Stomach (tissue), 9 donors: Measurements from ENCODE around the gene RBMS3. TPM values are rescaled to one million over a fixed set of nuclear protein-coding genes. Genes with fewer than 3 reads are reported as not detected.

Experiments used
- DNase-seq, 2 donors: peaks; one replicate each; pipeline versions ENCODE4 v3.0.0 to v3.0.0-alpha.2; 2013 to 2019
- H3K27ac ChIP-seq, 5 donors: fragments of 200-600 bp in 4 of 5; sonication (generic) in 4 of 5; one replicate each; pipeline ENCODE4 v1.5.1; 2013 to 2019; ENCODE audit warnings: mild to moderate bottlenecking in 1 of 5, moderate library complexity in 1 of 5
- H3K27me3 ChIP-seq, 3 donors: fragments of 200-600 bp; sonication (generic); one replicate each; pipeline ENCODE4 v1.5.1; 2017 to 2019; ENCODE audit warnings: mixed run types in 1 of 3
- H3K36me3 ChIP-seq, 4 donors: fragments of 200-600 bp; sonication (generic); 1 replicate in 3 of 4; 2 replicates in 1 of 4; pipeline ENCODE4 v1.5.1; 2016 to 2019
- H3K4me1 ChIP-seq, 4 donors: fragments of 200-600 bp; sonication (generic); one replicate each; pipeline ENCODE4 v1.5.1; 2016 to 2019
- H3K4me3 ChIP-seq, 4 donors: fragments of 200-600 bp; sonication (generic) in 3 of 4; one replicate each; pipeline ENCODE4 v1.5.1; 2016 to 2019; ENCODE audit warnings: mild to moderate bottlenecking in 1 of 4
- H3K9me3 ChIP-seq, 4 donors: fragments of 200-600 bp; sonication (generic); one replicate each; pipeline ENCODE4 v1.5.1; 2016 to 2019
- EP300 ChIP-seq: sonication (generic); formaldehyde crosslinking; IDR thresholded peaks from one replicate; pipeline ENCODE4 v1.6.1; 2017; ENCODE audit warnings: antibody characterized with exemption
- POLR2A ChIP-seq, 4 donors: fragments of 450-650 bp; IDR thresholded peaks; one replicate each; pipeline ENCODE4 v1.6.1; 2016; ENCODE audit warnings: antibody characterized with exemption in 4 of 4, control low read depth in 2 of 4, mild to moderate bottlenecking in 1 of 4, moderate library complexity in 1 of 4
- POLR2AphosphoS5 ChIP-seq, 3 donors: sonication (generic); formaldehyde crosslinking; IDR thresholded peaks; one replicate each; pipeline ENCODE4 v1.6.1; 2016; ENCODE audit warnings: antibody characterized with exemption in 3 of 3
- WGBS, 5 donors: extraction: QIAGEN DNeasy Blood & Tissue Kit in 3 of 5; methylation state at CpG; one replicate each; pipeline versions ENCODE4 v1.1.5 to v1.1.7; 2013 to 2018; 5-methylcytosine and 5-hydroxymethylcytosine counted together
- intact Hi-C: fragments of 100-400 bp; cut with DNase I; formaldehyde crosslinking; loops from one replicate; pipeline ENCODE4 v1.15.1; 2023; ENCODE audit warnings: low total_unique reads
- polyA plus RNA-seq, 3 donors: library from polyadenylated mRNA; stranded (reverse); fragments of 200-250 nt; gene quantifications; one replicate each; pipeline ENCODE4 v1.2.3, GENCODE V29; 2013
- total RNA-seq, 5 donors: library from RNA; depleted of rRNA; stranded (reverse); fragments of >200 nt; gene quantifications; one replicate each; pipeline versions ENCODE4 v1.1.0 to v1.2.3, GENCODE V29; 2014 to 2016
- TF ChIP-seq, protein P1 (sequence below), 7 experiments: fragments of 450-650 bp in 4 of 7; fragments of 200-600 bp in 3 of 7; sonication (generic) in 3 of 7; IDR thresholded peaks; one replicate each; pipeline ENCODE4 v1.5.1; 2016 to 2019; ENCODE audit warnings: antibody characterized with exemption in 7 of 7, control low read depth in 2 of 7, mild to moderate bottlenecking in 1 of 7
- donor health status: healthy with polysubstance abuse.
- donor health status: Bipolar disorder and iron deficiency.
- donor health status: healthy.

RBMS3 gene
- total and polyA plus RNA-seq, 8 donors = 2.0 to 103 (median 16.0) TPM

DNA sequence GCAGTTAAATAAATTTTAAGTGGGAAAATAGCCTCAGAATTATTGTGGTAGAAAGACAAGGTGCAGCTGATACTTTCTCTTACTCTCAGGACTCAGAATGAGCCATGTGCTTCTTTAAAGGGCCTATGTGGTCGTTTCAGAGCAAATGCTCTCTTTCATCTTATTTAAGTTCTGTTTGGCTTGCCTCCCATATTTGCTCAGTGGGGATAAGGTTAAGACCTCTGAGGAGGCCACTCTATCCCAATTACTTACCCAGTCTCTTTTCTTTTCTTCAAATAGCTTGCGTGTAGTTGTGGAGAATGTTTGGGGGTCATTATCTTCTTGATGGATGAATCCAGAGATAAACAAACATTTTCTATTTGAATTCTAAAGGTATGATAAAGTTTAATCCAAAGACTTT, 221.9 kb downstream of the RBMS3 start:
- Histone ChIP-seq H3K27ac (peak overlapping the region in 4 of 5 donors; percentile 53 to 71 (median 58)), H3K9me3 (no peaks in the 10 kb centered on the region), H3K27me3 (no peaks in the 10 kb centered on the region), H3K36me3 (no peaks in the 10 kb centered on the region), H3K4me1 (peaks cover 0 to 12% (median 5%) of the 10 kb centered on the region in 4 donors), H3K4me3 (no peak overlapping the region)
- TF ChIP-seq, protein P1, sequence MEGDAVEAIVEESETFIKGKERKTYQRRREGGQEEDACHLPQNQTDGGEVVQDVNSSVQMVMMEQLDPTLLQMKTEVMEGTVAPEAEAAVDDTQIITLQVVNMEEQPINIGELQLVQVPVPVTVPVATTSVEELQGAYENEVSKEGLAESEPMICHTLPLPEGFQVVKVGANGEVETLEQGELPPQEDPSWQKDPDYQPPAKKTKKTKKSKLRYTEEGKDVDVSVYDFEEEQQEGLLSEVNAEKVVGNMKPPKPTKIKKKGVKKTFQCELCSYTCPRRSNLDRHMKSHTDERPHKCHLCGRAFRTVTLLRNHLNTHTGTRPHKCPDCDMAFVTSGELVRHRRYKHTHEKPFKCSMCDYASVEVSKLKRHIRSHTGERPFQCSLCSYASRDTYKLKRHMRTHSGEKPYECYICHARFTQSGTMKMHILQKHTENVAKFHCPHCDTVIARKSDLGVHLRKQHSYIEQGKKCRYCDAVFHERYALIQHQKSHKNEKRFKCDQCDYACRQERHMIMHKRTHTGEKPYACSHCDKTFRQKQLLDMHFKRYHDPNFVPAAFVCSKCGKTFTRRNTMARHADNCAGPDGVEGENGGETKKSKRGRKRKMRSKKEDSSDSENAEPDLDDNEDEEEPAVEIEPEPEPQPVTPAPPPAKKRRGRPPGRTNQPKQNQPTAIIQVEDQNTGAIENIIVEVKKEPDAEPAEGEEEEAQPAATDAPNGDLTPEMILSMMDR (IDR thresholded peaks at IDR 0.05) = no peak
- TF ChIP-seq POLR2AphosphoS5 (IDR thresholded peaks at IDR 0.05) (no peak), EP300 (no peak), POLR2A (IDR thresholded peaks at IDR 0.05) (no peak)
- 52 to 64% (median 58%) methylated on average over 2 of the region's 2 CpGs for WGBS, 5 donors
- no peak for DNase-seq
- intact Hi-C loops = no loop called here

DNA sequence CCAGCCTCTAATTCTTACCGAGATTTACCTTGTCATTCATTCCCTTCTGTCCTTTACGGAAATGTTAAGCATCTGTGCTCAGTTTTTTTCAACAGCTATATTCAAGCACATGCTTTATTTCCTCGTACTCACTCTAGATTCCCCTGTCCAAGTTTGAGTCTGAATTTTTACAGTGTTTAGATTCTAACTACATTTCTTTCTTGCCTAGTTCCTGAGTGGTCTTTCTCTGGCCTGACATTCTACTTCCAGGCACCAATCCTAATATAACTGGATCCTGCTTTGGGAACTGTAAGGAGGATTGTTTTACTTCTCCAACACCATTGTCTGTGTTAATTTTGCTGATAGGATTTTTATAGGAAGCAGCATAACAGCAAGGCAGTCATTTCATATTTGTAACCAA, 222.4 kb downstream of the RBMS3 start:
- intact Hi-C loops = no loop called here
- Histone ChIP-seq H3K27me3 (no peaks in the 10 kb centered on the region), H3K27ac (peak overlapping the region in 4 of 5 donors; percentile 53 to 71 (median 58)), H3K9me3 (no peaks in the 10 kb centered on the region), H3K36me3 (no peaks in the 10 kb centered on the region), H3K4me3 (no peak overlapping the region), H3K4me1 (peaks cover 0 to 12% (median 5%) of the 10 kb centered on the region in 4 donors)
- TF ChIP-seq, protein P1 (IDR thresholded peaks at IDR 0.05) = no peak
- TF ChIP-seq POLR2AphosphoS5 (IDR thresholded peaks at IDR 0.05) = no peak
- TF ChIP-seq EP300 = no peak
- no peak for TF ChIP-seq POLR2A (IDR thresholded peaks at IDR 0.05)
- no peak for DNase-seq
- WGBS, 5 donors = 65 to 75% (median 69%) methylated on average over 3 of the region's 3 CpGs

DNA sequence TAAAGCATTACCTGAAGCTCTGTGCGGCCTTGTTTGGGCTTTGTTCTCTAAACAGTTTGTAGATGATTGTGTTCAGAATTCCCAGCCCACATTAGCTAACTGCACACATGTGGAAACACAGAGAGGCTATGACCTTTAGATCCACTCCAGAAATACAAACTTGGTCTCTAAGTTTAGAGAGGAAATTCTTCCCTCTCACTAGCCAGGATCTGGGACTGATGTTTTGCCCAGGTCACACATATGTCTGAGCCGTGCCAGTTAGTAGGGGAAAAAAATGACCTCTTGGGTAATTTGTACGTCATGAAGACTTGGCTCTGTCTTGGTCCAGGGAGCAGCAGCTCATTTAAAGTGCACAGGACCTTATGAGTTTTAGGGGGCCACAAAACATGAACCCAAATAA, 223.1 kb downstream of the RBMS3 start:
- DNase-seq = peak in 1 of 2 donors; percentile 30
- Histone ChIP-seq H3K36me3 (no peaks in the 10 kb centered on the region), H3K27me3 (no peaks in the 10 kb centered on the region), H3K9me3 (no peaks in the 10 kb centered on the region), H3K27ac (peak overlapping the region in 4 of 5 donors; percentile 53 to 71 (median 58)), H3K4me1 (peaks cover 0 to 12% (median 5%) of the 10 kb centered on the region in 4 donors), H3K4me3 (no peak overlapping the region)
- intact Hi-C loops = no loop called here
- TF ChIP-seq, protein P1 (IDR thresholded peaks at IDR 0.05) = no peak
- TF ChIP-seq POLR2AphosphoS5 (IDR thresholded peaks at IDR 0.05) = peak; percentile 31 to 77 (median 68)
- 51 to 78% (median 62%) methylated on average over 3 of the region's 3 CpGs for WGBS, 5 donors

GRCh38 chr3:29506502-29506901, 225.6 kb downstream of the RBMS3 start:
- intact Hi-C loops = no loop called here
- no peak for DNase-seq
- no peaks in the 10 kb centered on the region for H3K27me3 ChIP-seq
- H3K4me3 ChIP-seq = no peak overlapping the region
- no peak for TF ChIP-seq POLR2A (IDR thresholded peaks at IDR 0.05)
- TF ChIP-seq, protein P1 (IDR thresholded peaks at IDR 0.05) = no peak
- TF ChIP-seq POLR2AphosphoS5 (IDR thresholded peaks at IDR 0.05) = no peak
- no peak for TF ChIP-seq EP300
- H3K9me3 ChIP-seq = no peaks in the 10 kb centered on the region
- peaks cover 0 to 12% (median 5%) of the 10 kb centered on the region in 4 donors for H3K4me1 ChIP-seq
- 70 to 93% (median 92%) methylated on average over 3 of the region's 3 CpGs for WGBS, 5 donors
- no peaks in the 10 kb centered on the region for H3K36me3 ChIP-seq
- H3K27ac ChIP-seq = no peak overlapping the region
